ENCODE results near the gene PNPLA7. TPM values are rescaled to one million over a fixed set of nuclear protein-coding genes. Genes with fewer than 3 reads are reported as not detected.

The PNPLA7 gene
- total and polyA plus RNA-seq, 2 of the 13 experiments (the other 11 are each of a cell fraction or from before 2014, with no cell fraction given): 0.42 to 1.5 TPM

DNA sequence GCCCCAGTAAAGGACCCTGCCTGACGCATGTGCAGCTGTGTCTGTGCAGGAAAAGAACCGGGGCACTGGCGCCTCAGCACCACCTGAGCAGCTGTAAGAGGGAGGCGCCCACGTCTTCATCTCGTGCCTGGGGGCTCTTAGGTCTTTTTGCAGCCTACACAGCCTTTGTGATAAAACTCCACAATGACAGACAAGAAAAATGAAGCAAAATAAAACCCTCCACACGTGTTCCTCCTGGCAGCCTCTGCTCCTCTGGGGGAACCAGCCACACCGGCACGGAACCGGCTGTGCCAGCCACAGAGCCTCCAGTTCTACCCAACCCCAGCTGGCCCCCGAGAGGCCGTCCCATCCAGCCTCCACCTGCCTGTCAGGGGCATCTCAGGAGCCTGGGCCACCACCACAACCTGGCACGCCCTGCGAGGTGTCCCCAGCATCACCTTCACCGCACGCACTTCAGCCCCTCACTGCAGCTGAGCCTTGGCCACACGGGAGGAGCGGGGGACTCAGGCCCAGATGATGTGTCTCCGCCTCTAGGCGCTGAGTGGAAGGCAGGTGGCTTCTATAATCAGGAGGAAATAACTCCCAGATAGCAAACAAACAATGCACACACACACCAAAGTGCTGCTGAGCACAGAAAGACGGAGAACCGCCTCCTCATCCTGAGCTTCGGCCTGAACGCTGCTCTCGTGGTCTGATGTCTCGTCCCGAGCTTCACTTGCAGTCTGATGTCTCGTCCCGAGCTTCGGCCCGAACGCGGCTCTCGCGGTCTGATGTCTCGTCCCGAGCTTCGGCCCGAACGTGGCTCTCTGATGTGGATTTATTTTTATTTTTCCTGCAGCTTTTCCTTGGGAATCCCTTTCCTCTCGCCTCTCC lies 62.5 kb downstream of the PNPLA7 start:
- BruUV-seq (replicated peaks): no TSS peak
- H3K4me1 ChIP-seq (ENCODE audit: insufficient read depth, low read length): peaks cover 31% of the 10 kb centered on the region
- H3K27me3 ChIP-seq (ENCODE audit: control insufficient read depth in 1 of 2, insufficient read depth in 2 of 2, low read length in 2 of 2): peaks cover 10 to 51% of the 10 kb centered on the region in 2 experiments
- H2AFZ ChIP-seq (ENCODE audit: low read length): no peak overlapping the region
- in situ Hi-C loops (cut with HindIII; ENCODE audit: extremely low pct_ligation_motif_present, low pct_unique_long_range_greater_than_20kb): no loop called here
- H3K4me2 ChIP-seq (ENCODE audit: low read depth, low read length): peak overlapping the region; percentile 24; the same call in 1 of the 2 replicates
- no peak overlapping the region for H3K27ac ChIP-seq (ENCODE audit: extremely low read length, insufficient read depth, low read length)
- no peaks in the 10 kb centered on the region for H3K36me3 ChIP-seq (replicated peaks in 1 of 2; ENCODE audit: control insufficient read depth in 1 of 2, insufficient read depth in 2 of 2, low read length in 2 of 2)
- no peaks in the 10 kb centered on the region for H4K20me1 ChIP-seq (ENCODE audit: insufficient read depth, low read length)
- POLR2A ChIA-PET: no interaction called here
- ATAC-seq (peak; percentile 20; the same call in 2 of the 3 replicates), DNase-seq (ENCODE audit: low spot score) (no peak), FAIRE-seq (no peak)
- peak overlapping the region in 1 of 3 experiments; percentile 12; a peak in 1 of 6 replicates for H3K4me3 ChIP-seq (replicated peaks in 1 of 3; ENCODE audit: insufficient read depth in 1 of 3, low read depth in 2 of 3, low read length in 3 of 3)
- H3K9ac ChIP-seq (ENCODE audit: insufficient read depth, low read depth, low read length): no peak overlapping the region
- CTCF ChIA-PET (ENCODE audit: low intra/inter-chr PET ratio, low total read pairs): no interaction called here
- 31% methylated on average over 31 of the region's 41 CpGs for WGBS (ENCODE audit: low lambda C conversion rate)
- TF ChIP-seq, protein P1, sequence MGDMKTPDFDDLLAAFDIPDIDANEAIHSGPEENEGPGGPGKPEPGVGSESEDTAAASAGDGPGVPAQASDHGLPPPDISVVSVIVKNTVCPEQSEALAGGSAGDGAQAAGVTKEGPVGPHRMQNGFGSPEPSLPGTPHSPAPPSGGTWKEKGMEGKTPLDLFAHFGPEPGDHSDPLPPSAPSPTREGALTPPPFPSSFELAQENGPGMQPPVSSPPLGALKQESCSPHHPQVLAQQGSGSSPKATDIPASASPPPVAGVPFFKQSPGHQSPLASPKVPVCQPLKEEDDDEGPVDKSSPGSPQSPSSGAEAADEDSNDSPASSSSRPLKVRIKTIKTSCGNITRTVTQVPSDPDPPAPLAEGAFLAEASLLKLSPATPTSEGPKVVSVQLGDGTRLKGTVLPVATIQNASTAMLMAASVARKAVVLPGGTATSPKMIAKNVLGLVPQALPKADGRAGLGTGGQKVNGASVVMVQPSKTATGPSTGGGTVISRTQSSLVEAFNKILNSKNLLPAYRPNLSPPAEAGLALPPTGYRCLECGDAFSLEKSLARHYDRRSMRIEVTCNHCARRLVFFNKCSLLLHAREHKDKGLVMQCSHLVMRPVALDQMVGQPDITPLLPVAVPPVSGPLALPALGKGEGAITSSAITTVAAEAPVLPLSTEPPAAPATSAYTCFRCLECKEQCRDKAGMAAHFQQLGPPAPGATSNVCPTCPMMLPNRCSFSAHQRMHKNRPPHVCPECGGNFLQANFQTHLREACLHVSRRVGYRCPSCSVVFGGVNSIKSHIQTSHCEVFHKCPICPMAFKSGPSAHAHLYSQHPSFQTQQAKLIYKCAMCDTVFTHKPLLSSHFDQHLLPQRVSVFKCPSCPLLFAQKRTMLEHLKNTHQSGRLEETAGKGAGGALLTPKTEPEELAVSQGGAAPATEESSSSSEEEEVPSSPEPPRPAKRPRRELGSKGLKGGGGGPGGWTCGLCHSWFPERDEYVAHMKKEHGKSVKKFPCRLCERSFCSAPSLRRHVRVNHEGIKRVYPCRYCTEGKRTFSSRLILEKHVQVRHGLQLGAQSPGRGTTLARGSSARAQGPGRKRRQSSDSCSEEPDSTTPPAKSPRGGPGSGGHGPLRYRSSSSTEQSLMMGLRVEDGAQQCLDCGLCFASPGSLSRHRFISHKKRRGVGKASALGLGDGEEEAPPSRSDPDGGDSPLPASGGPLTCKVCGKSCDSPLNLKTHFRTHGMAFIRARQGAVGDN (CRISPR knock-in tag; IDR thresholded peaks at IDR 0.05): peak; percentile 59
- TF ChIP-seq, protein P2, sequence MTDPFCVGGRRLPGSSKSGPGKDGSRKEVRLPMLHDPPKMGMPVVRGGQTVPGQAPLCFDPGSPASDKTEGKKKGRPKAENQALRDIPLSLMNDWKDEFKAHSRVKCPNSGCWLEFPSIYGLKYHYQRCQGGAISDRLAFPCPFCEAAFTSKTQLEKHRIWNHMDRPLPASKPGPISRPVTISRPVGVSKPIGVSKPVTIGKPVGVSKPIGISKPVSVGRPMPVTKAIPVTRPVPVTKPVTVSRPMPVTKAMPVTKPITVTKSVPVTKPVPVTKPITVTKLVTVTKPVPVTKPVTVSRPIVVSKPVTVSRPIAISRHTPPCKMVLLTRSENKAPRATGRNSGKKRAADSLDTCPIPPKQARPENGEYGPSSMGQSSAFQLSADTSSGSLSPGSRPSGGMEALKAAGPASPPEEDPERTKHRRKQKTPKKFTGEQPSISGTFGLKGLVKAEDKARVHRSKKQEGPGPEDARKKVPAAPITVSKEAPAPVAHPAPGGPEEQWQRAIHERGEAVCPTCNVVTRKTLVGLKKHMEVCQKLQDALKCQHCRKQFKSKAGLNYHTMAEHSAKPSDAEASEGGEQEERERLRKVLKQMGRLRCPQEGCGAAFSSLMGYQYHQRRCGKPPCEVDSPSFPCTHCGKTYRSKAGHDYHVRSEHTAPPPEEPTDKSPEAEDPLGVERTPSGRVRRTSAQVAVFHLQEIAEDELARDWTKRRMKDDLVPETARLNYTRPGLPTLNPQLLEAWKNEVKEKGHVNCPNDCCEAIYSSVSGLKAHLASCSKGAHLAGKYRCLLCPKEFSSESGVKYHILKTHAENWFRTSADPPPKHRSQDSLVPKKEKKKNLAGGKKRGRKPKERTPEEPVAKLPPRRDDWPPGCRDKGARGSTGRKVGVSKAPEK (CRISPR knock-in tag; IDR thresholded peaks at IDR 0.05; ENCODE audit: borderline replicate concordance): 0 out of 2 replicates have a peak, but pooled peaks have one; percentile 30
- TF ChIP-seq, protein P3, sequence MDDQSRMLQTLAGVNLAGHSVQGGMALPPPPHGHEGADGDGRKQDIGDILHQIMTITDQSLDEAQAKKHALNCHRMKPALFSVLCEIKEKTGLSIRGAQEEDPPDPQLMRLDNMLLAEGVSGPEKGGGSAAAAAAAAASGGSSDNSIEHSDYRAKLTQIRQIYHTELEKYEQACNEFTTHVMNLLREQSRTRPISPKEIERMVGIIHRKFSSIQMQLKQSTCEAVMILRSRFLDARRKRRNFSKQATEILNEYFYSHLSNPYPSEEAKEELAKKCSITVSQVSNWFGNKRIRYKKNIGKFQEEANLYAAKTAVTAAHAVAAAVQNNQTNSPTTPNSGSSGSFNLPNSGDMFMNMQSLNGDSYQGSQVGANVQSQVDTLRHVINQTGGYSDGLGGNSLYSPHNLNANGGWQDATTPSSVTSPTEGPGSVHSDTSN (CRISPR knock-in tag; IDR thresholded peaks at IDR 0.05; ENCODE audit: borderline replicate concordance): no peak
- TF ChIP-seq ZFX (CRISPR knock-in tag; IDR thresholded peaks at IDR 0.05; ENCODE audit: low read depth): 0 out of 2 replicates have a peak, but pooled peaks have one; percentile 31
- TF ChIP-seq, protein P4, sequence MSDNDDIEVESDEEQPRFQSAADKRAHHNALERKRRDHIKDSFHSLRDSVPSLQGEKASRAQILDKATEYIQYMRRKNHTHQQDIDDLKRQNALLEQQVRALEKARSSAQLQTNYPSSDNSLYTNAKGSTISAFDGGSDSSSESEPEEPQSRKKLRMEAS (IDR thresholded peaks at IDR 0.05): peak; percentile 35; the same call in 1 of the 2 replicates
- H3K9me3 ChIP-seq (ENCODE audit: low read length): no peaks in the 10 kb centered on the region
- intact Hi-C loops (cut with micrococcal nuclease; ENCODE audit: unreplicated experiment): no loop called here
- H3K79me2 ChIP-seq (ENCODE audit: insufficient read depth, low read length): no peaks in the 10 kb centered on the region

All from HepG2 (cell line).